Measurements from ENCODE around the gene SEC22C. TPM values are rescaled to one million over a fixed set of nuclear protein-coding genes. Genes with fewer than 3 reads are reported as not detected.
A peak's percentile ranks its signal among the peaks of the same experiment; 100 is the strongest.

Gene SEC22C
- total RNA-seq, 3 donors from 2014 or later, result 9.3 to 34.2 (median 18.3) TPM

DNA sequence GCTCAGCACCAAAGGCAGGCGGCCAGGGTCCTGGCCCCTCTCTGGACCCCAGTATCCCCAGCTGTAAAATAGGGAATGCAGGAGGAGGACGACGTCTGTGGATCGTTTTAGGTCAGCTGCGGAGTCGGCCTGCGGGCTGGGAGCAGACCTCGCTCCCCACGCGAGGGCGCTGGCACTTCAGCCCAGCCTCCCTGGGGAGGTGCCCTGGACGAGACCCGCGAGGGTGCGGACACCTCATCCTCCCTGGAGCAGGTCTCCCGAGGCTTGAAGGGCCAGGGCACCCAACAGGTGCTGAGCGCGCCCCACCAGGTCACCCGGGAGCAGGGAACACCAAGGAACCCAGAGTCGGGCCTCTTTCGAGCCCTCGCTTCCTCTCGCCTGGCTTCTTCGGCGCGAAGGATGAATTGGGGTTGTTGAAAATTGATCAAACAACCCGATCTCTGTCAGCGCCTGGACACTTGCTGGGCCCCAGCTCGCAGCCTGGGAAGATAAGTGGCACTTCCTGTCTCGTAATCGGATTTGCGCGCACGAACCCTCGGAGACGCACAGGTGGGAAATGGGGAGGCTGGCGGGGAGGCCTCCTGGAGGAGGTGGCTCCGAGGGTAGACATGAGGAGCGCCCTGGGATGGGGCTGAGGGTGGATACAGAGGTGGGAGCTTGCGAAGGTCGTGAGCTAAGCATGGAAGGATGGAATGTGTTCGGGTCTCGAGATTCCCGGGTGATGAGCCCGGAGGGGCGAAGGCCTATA lies 79.9 kb downstream of the SEC22C start:
- peaks cover 45% of the 10 kb centered on the region for H3K4me1 ChIP-seq (ENCODE audit: low read depth)
- TF ChIP-seq, protein P1, sequence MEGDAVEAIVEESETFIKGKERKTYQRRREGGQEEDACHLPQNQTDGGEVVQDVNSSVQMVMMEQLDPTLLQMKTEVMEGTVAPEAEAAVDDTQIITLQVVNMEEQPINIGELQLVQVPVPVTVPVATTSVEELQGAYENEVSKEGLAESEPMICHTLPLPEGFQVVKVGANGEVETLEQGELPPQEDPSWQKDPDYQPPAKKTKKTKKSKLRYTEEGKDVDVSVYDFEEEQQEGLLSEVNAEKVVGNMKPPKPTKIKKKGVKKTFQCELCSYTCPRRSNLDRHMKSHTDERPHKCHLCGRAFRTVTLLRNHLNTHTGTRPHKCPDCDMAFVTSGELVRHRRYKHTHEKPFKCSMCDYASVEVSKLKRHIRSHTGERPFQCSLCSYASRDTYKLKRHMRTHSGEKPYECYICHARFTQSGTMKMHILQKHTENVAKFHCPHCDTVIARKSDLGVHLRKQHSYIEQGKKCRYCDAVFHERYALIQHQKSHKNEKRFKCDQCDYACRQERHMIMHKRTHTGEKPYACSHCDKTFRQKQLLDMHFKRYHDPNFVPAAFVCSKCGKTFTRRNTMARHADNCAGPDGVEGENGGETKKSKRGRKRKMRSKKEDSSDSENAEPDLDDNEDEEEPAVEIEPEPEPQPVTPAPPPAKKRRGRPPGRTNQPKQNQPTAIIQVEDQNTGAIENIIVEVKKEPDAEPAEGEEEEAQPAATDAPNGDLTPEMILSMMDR (IDR thresholded peaks at IDR 0.05), result peak; percentile 47
- no peaks in the 10 kb centered on the region for H3K36me3 ChIP-seq (ENCODE audit: low read depth)
- ATAC-seq (peak; percentile 70), DNase-seq (peak; percentile 83 to 91 (median 87))
- H3K9me3 ChIP-seq, result no peaks in the 10 kb centered on the region
- intact Hi-C loops (cut with DNase I, micrococcal nuclease), result no loop called here
- H3K4me3 ChIP-seq, result no peak overlapping the region

DNA sequence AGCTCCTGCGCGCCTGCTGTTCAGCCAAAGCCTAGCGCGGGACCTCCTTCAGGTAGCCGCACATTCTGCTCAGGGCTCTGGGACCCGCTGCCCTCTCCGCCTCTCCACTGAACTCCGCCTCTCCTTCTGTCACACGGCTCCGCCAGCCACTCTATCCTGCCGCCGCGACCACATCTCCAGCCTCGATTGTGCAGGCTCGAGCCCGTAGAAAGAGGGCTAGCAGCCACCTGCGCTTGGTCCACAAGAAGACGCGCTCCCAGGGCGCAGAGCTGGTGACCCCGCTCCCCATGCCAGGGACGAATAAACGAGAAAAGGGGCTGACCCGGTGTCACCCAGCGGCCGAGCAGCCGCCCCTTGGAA lies 80.5 kb downstream of the SEC22C start:
- TF ChIP-seq, protein P1 (IDR thresholded peaks at IDR 0.05), result no peak
- Histone ChIP-seq H3K36me3 (ENCODE audit: low read depth) (no peaks in the 10 kb centered on the region), H3K4me1 (ENCODE audit: low read depth) (peaks cover 40% of the 10 kb centered on the region), H3K9me3 (no peaks in the 10 kb centered on the region), H3K4me3 (no peak overlapping the region)
- no peak for DNase-seq
- ATAC-seq, result no peak
- intact Hi-C loops (cut with DNase I, micrococcal nuclease), result no loop called here

DNA sequence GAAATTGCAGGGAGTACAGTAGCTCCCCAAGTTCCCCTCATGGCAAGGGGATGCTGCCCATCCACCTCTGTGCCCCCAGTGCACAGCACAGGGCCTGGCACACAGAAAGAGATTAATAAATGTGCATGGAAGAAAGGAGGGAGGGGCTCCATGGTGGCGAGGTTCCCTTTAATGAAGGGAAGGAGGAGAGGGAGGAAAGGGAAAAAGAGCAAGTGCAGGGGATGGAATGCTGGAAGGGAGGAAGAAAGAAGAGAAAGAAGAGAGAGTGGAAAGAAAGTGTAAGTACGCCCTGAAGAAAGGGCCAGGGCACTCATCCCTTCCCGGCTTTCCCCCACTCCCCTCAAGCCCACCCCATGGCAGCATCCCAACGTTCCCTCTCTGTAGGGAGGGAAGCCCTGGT lies 80.9 kb downstream of the SEC22C start:
- ATAC-seq (no peak), DNase-seq (no peak)
- H3K4me1 ChIP-seq (ENCODE audit: low read depth), result peaks cover 36% of the 10 kb centered on the region
- TF ChIP-seq, protein P1 (IDR thresholded peaks at IDR 0.05), result no peak
- H3K4me3 ChIP-seq, result no peak overlapping the region
- H3K9me3 ChIP-seq, result no peaks in the 10 kb centered on the region
- intact Hi-C loops (cut with DNase I, micrococcal nuclease), result no loop called here
- H3K36me3 ChIP-seq (ENCODE audit: low read depth), result no peaks in the 10 kb centered on the region

DNA sequence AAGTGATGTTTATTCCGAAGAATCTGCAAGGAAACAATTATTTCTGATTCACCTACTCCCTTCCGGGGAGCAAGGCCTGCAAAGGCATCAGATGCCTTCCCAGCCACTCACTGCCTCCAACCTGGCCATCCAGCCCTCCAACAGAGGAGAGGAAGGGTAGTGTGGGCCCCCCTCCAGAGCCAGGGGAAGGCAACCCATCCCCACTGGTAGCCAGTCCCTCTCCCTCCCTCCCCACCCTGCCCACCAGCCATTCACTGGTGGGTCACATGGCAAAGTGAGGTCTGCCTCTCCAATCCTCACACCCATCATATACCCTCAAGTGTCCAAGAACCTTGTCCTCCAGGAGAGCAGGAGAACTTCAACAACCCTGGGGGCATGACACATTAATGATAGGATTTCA lies 81.7 kb downstream of the SEC22C start:
- no peaks in the 10 kb centered on the region for H3K36me3 ChIP-seq (ENCODE audit: low read depth)
- H3K9me3 ChIP-seq, result no peaks in the 10 kb centered on the region
- H3K4me3 ChIP-seq, result no peak overlapping the region
- intact Hi-C loops (cut with DNase I, micrococcal nuclease), result no loop called here
- TF ChIP-seq, protein P1 (IDR thresholded peaks at IDR 0.05), result no peak
- DNase-seq (no peak), ATAC-seq (no peak)
- peaks cover 28% of the 10 kb centered on the region for H3K4me1 ChIP-seq (ENCODE audit: low read depth)

DNA sequence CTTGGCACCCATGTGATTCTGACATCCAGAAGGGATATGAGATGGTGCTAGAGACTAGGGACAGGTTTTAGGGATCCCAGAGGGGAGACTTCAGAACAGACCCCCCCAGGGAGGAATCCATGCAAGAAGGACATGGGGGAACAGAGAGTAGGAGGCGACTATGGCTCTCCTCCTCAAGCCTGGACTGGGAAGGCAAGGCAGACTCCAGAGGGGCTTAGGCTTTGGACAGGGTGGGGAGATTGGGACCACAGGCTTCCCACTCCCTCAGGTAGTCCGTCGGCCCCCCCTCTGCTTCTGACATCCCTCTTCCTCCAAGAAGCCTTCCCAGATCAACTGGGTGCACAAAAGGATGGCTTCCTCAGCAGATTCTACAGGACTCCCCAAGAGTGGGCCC lies 82.3 kb downstream of the SEC22C start:
- Histone ChIP-seq H3K4me1 (ENCODE audit: low read depth) (peaks cover 28% of the 10 kb centered on the region), H3K4me3 (no peak overlapping the region), H3K36me3 (ENCODE audit: low read depth) (no peaks in the 10 kb centered on the region), H3K9me3 (no peaks in the 10 kb centered on the region)
- ATAC-seq, result no peak
- DNase-seq, result no peak
- TF ChIP-seq, protein P1 (IDR thresholded peaks at IDR 0.05), result no peak
- intact Hi-C loops (cut with DNase I, micrococcal nuclease), result loop anchor here in 1 of 2 donors (5.0 kb wide), 1 partner anchor 38 kb away; no protein-coding TSS in a partner anchor
